WERI-Rb-1 (cell line): ENCODE measurements around the gene CRACR2A.

Experiments
- DNase-seq: peaks from one replicate; pipeline ENCODE4 v3.0.0-alpha.2; 2020
- H3K27ac ChIP-seq: fragments of 250-450 bp; sonication (Bioruptor Pico); 2 replicates; pipeline ENCODE4 v1.5.1; 2020; ENCODE audit warnings: mild to moderate bottlenecking, moderate library complexity
- H3K27me3 ChIP-seq: fragments of 250-450 bp; sonication (Bioruptor Pico); 2 replicates; pipeline ENCODE4 v1.5.1; 2021; ENCODE audit warnings: mild to moderate bottlenecking, low read depth, moderate library complexity; ENCODE audit not compliant: insufficient read depth, severe bottlenecking
- H3K36me3 ChIP-seq: fragments of 250-450 bp; sonication (Bioruptor Pico); 2 replicates; pipeline ENCODE4 v1.5.1; 2020; ENCODE audit warnings: mild to moderate bottlenecking, moderate library complexity
- H3K4me3 ChIP-seq: 2 replicates; pipeline ENCODE4 v1.5.1; 2011; ENCODE audit warnings: low read depth, mild to moderate bottlenecking, control low read depth, low read length
- H3K9me3 ChIP-seq: fragments of 250-450 bp; sonication (Bioruptor Pico); 2 replicates; pipeline ENCODE4 v1.5.1; 2021; ENCODE audit warnings: mild to moderate bottlenecking, moderate library complexity; ENCODE audit not compliant: severe bottlenecking
- CTCF ChIP-seq: IDR thresholded peaks from 2 replicates; pipeline ENCODE4 v1.5.1; 2011; ENCODE audit warnings: low read depth, mild to moderate bottlenecking, control low read depth, inconsistent platforms, low read length

Gene CRACR2A

GRCh38 chr12:3593906-3594483 is 158.9 kb downstream of the CRACR2A start:
- Histone ChIP-seq H3K9me3 (no peaks in the 10 kb centered on the region), H3K4me3 (no peak overlapping the region), H3K27ac (no peak overlapping the region), H3K27me3 (no peaks in the 10 kb centered on the region), H3K36me3 (no peaks in the 10 kb centered on the region)
- TF ChIP-seq CTCF = no peak
- no peak for DNase-seq

DNA sequence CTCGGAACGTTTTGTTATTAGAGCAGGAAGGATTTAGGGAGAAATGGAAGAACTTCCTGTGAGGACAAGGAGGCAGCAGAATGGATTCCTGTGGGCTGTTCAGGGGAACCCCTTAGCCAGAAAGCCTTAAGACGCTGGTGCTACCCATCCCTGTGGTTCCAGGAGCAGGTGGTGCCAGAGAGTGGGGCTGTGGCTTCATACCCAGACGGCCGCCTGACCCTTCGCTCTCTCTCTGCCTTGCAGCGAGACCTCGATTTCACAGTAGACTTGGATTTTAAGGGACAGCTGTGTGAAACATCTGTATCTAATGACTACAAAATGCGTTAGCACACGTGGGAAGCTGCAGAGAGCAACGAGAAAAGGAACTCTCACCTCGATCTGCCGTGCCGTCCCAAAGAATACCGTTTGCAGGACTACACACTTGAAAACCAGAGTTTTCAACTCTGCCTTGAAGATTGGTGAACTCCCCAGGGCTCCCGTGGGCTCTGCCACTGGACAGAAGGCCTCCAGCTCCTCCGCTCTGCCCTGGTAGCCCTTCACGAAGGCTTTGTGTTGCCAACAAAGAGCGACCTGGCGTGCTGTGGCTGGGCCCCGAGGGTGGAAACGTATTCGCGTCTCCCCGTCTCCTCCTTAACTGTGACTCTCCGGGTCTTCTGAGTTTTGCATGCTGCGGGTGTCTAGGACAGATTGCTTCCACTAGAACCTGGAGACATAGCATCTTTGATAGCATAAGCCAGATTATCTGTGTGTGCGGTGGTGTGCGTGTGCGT is 159.9 kb downstream of the CRACR2A start:
- DNase-seq = no peak
- H3K36me3 ChIP-seq = no peaks in the 10 kb centered on the region
- TF ChIP-seq CTCF = no peak

DNA sequence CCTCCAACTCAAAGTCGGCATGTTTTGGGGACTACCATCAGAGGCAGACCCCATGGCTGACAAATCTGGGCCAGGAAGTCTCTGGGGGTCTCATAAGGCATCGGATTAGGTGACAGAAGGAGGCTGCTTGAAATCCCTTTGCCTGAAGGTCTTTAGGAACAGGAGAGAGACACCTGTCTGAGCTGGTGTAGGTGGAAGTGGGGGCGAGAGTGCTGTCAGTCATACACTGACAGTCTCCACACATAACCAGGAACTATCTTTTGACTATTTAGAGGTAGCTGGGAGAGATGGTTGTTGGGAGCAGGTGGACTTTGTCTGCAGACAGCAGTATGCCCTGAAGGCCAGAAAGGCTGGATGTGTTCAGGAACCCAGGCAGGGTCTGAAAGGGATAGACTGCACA is 163.2 kb downstream of the CRACR2A start:
- no peak overlapping the region for H3K4me3 ChIP-seq

More for the DNA sequence above, 159.9 kb downstream of the CRACR2A start:
- Histone ChIP-seq H3K27me3 (no peaks in the 10 kb centered on the region), H3K9me3 (no peaks in the 10 kb centered on the region), H3K27ac (no peak overlapping the region), H3K4me3 (no peak overlapping the region)

GRCh38 chr12:3587402-3588013 is 165.4 kb downstream of the CRACR2A start:
- Histone ChIP-seq H3K4me3 (no peak overlapping the region), H3K27me3 (no peaks in the 10 kb centered on the region), H3K9me3 (no peaks in the 10 kb centered on the region), H3K36me3 (no peaks in the 10 kb centered on the region), H3K27ac (no peak overlapping the region)
- no peak for TF ChIP-seq CTCF
- no peak for DNase-seq

More for the DNA sequence above, 163.2 kb downstream of the CRACR2A start:
- no peak overlapping the region for H3K27ac ChIP-seq
- TF ChIP-seq CTCF = no peak
- H3K9me3 ChIP-seq = no peaks in the 10 kb centered on the region
- no peaks in the 10 kb centered on the region for H3K36me3 ChIP-seq
- H3K27me3 ChIP-seq = no peaks in the 10 kb centered on the region
- no peak for DNase-seq

DNA sequence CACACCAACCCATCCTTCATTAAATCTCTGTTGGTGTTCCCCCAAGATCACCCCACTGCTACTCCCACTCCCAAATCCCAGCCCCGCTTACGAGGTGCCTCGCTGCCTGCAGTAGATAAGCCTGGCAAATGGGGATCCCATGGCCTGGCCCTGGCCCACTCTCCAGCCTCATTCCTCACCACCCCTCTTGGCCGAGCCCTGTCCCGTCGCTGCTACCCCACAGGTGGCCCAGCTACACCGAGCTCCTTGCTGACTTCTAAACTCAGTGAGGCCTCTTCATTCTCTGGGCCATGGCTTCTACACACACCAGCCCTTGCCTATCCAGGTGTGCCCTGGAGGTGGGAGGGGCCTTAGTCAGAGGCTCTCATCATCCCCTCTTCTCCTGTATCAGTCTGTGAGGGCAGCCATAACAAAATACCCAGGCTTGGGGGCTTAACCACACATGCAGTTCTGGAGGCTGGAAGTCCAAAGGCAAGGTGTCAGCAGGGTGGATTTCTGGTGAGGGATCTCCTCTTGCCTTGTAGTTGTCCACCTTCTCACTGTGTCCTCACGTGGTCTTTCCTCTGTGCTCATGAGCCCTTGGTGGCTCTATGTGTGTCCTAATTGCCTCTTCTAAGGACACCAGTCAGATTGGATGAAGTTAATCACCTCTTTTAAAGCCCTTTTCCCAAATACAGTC is 169.1 kb downstream of the CRACR2A start:
- H3K27me3 ChIP-seq = no peaks in the 10 kb centered on the region
- H3K4me3 ChIP-seq = no peak overlapping the region
- H3K27ac ChIP-seq = no peak overlapping the region
- H3K9me3 ChIP-seq = no peaks in the 10 kb centered on the region
- DNase-seq = no peak
- H3K36me3 ChIP-seq = no peaks in the 10 kb centered on the region
- TF ChIP-seq CTCF = no peak
